H1 (cell line): ENCODE data around the gene PDE2A. TPM values are rescaled to one million over a fixed set of nuclear protein-coding genes. Genes with fewer than 3 reads are reported as not detected.

Source experiments
- CTCF ChIA-PET: fragments of 300-600 bp; sonication (Branson Sonifier 250); formaldehyde crosslinking; loops from one replicate; lab custom pipeline; 2021; ENCODE audit not compliant: partially characterized antibody; lab: Charles Lee
- POLR2A ChIA-PET: fragments of 300-600 bp; sonication (Branson Sonifier 250); formaldehyde crosslinking; loops from one replicate; lab custom pipeline; 2021; ENCODE audit warnings: inconsistent platforms; ENCODE audit not compliant: partially characterized antibody; lab: Charles Lee
- DNase-seq, 2 experiments: peaks; one replicate each; pipeline versions ENCODE4 v3.0.0 to v3.0.0-alpha.2; 2010 to 2022; ENCODE audit warnings: low spot score in 2 of 2, low read depth in 1 of 2, mixed read lengths in 1 of 2
- FAIRE-seq: peaks from 2 replicates; lab custom pipeline; 2011; peaks lifted over from hg19 to GRCh38; lab: Jason Lieb, UNC
- H2AFZ ChIP-seq: 2 replicates; pipeline ENCODE4 v1.8.1; 2012; ENCODE audit warnings: low read length, inconsistent platforms
- H2AK5ac ChIP-seq: 2 replicates; pipeline ENCODE4 v1.6.1; 2013; ENCODE audit warnings: low read depth, low read length
- H2BK120ac ChIP-seq: replicated peaks from 2 replicates; pipeline ENCODE3; 2013; ENCODE audit warnings: low read depth, low read length, inconsistent platforms
- H2BK12ac ChIP-seq: 2 replicates; pipeline ENCODE4 v1.6.1; 2013; ENCODE audit warnings: low read depth, low read length
- H2BK15ac ChIP-seq: 2 replicates; pipeline ENCODE4 v1.6.1; 2013; ENCODE audit warnings: low read length
- H2BK20ac ChIP-seq: 2 replicates; pipeline ENCODE4 v1.6.1; 2013; ENCODE audit warnings: low read length
- H2BK5ac ChIP-seq: 2 replicates; pipeline ENCODE4 v1.6.1; 2013; ENCODE audit warnings: low read depth, low read length
- H3K14ac ChIP-seq: 2 replicates; pipeline ENCODE4 v1.6.1; 2013; ENCODE audit warnings: inconsistent platforms; ENCODE audit not compliant: insufficient read length
- H3K18ac ChIP-seq: 2 replicates; pipeline ENCODE4 v1.6.1; 2013; ENCODE audit warnings: low read length; ENCODE audit errors: extremely low read depth
- H3K23ac ChIP-seq: 2 replicates; pipeline ENCODE4 v1.6.1; 2013; ENCODE audit warnings: inconsistent platforms; ENCODE audit not compliant: insufficient read length
- H3K23me2 ChIP-seq: 2 replicates; pipeline ENCODE4 v1.6.1; 2013; ENCODE audit warnings: low read depth, low read length
- H3K27ac ChIP-seq: 2 replicates; pipeline ENCODE4 v1.6.1; 2011; ENCODE audit warnings: low read depth, low read length, inconsistent platforms
- H3K27me3 ChIP-seq, 4 experiments: replicated peaks in 1 of 4; 1 replicate in 1 of 4; 2 replicates in 3 of 4; pipeline versions ENCODE4 v1.6.1 to v1.8.1; 2011 to 2013; ENCODE audit warnings: low read length in 3 of 4, mild to moderate bottlenecking in 3 of 4, inconsistent platforms in 2 of 4, mixed read lengths in 2 of 4, moderate library complexity in 1 of 4; ENCODE audit not compliant: control insufficient read depth in 3 of 4, insufficient read depth in 3 of 4; ENCODE audit errors: extremely low read depth in 1 of 4
- H3K36me3 ChIP-seq, 4 experiments: 2 replicates each; pipeline versions ENCODE4 v1.6.1 to v1.8.1; 2011 to 2013; ENCODE audit warnings: mild to moderate bottlenecking in 4 of 4, low read length in 3 of 4, moderate library complexity in 2 of 4, control low read depth in 1 of 4, inconsistent platforms in 1 of 4; ENCODE audit not compliant: insufficient read depth in 4 of 4, control insufficient read depth in 2 of 4
- H3K4ac ChIP-seq: replicated peaks from 2 replicates; pipeline ENCODE3; 2013; ENCODE audit warnings: low read length, low read depth, mixed read lengths, inconsistent platforms; ENCODE audit not compliant: insufficient read length
- H3K4me1 ChIP-seq, 4 experiments: replicated peaks in 1 of 4; 1 replicate in 1 of 4; 2 replicates in 3 of 4; pipeline versions ENCODE4 v1.6.1 to v1.8.1; 2011 to 2013; ENCODE audit warnings: low read length in 3 of 4, inconsistent platforms in 2 of 4, mixed read lengths in 1 of 4; ENCODE audit not compliant: insufficient read depth in 4 of 4, control insufficient read depth in 3 of 4
- H3K4me2 ChIP-seq, 2 experiments: 2 replicates each; pipeline versions ENCODE4 v1.6.1 to v1.8.1; 2011 to 2013; ENCODE audit warnings: low read depth in 2 of 2, low read length in 2 of 2, control low read depth in 1 of 2, inconsistent platforms in 1 of 2, mild to moderate bottlenecking in 1 of 2; ENCODE audit not compliant: insufficient read depth in 1 of 2
- H3K4me3 ChIP-seq, 4 experiments: fragments of 200-600, 300-600 bp in 1 of 4; sonication (generic), shearing (Covaris generic), sonication (Bioruptor Twin) in 1 of 4; 2 replicates each; pipeline versions ENCODE4 v1.5.1 to v1.8.1; 2011 to 2016; ENCODE audit warnings: low read length in 4 of 4, low read depth in 3 of 4, control low read depth in 2 of 4, inconsistent platforms in 2 of 4, mild to moderate bottlenecking in 2 of 4, mixed read lengths in 1 of 4, moderate library complexity in 1 of 4; ENCODE audit not compliant: insufficient read depth in 2 of 4; ENCODE audit errors: extremely low read depth in 1 of 4
- H3K56ac ChIP-seq: replicated peaks from 2 replicates; pipeline ENCODE3; 2013; ENCODE audit warnings: low read depth, mild to moderate bottlenecking, mixed read lengths, low read length, inconsistent platforms; ENCODE audit not compliant: insufficient read length
- H3K79me1 ChIP-seq: 2 replicates; pipeline ENCODE4 v1.6.1; 2013; ENCODE audit warnings: low read depth, low read length, control low read depth
- H3K79me2 ChIP-seq, 2 experiments: 2 replicates each; pipeline versions ENCODE4 v1.6.1 to v1.8.1; 2012 to 2013; ENCODE audit warnings: low read length in 2 of 2, mild to moderate bottlenecking in 2 of 2, inconsistent platforms in 1 of 2; ENCODE audit not compliant: insufficient read depth in 2 of 2, control insufficient read depth in 1 of 2
- H3K9ac ChIP-seq, 4 experiments: replicated peaks in 1 of 4; 1 replicate in 1 of 4; 2 replicates in 3 of 4; pipeline versions ENCODE4 v1.6.1 to v1.8.1; 2011 to 2013; ENCODE audit warnings: low read depth in 3 of 4, low read length in 3 of 4, control low read depth in 2 of 4, mild to moderate bottlenecking in 2 of 4, moderate library complexity in 2 of 4, inconsistent platforms in 1 of 4; ENCODE audit errors: extremely low read depth in 1 of 4
- H3K9me3 ChIP-seq, 2 experiments: 2 replicates each; pipeline versions ENCODE4 v1.6.1 to v1.8.1; 2012 to 2013; ENCODE audit warnings: mild to moderate bottlenecking in 2 of 2, moderate library complexity in 2 of 2, control low read depth in 1 of 2, inconsistent platforms in 1 of 2, low read depth in 1 of 2, low read length in 1 of 2, mixed read lengths in 1 of 2; ENCODE audit not compliant: insufficient read depth in 2 of 2
- H4K20me1 ChIP-seq, 2 experiments: replicated peaks in 1 of 2; 2 replicates each; pipeline versions ENCODE3 to v1.8.1; 2011 to 2013; ENCODE audit warnings: inconsistent platforms in 2 of 2, low read length in 2 of 2, mild to moderate bottlenecking in 1 of 2; ENCODE audit not compliant: insufficient read depth in 2 of 2, control insufficient read depth in 1 of 2
- H4K5ac ChIP-seq: 2 replicates; pipeline ENCODE4 v1.6.1; 2013; ENCODE audit warnings: low read length, low read depth, mixed read lengths, inconsistent platforms; ENCODE audit not compliant: insufficient read length
- H4K8ac ChIP-seq: 2 replicates; pipeline ENCODE4 v1.8.0; 2013; ENCODE audit warnings: mild to moderate bottlenecking, moderate library complexity, low read length, inconsistent platforms; ENCODE audit not compliant: insufficient read depth; ENCODE audit errors: extremely low read depth
- H4K91ac ChIP-seq: replicated peaks from 2 replicates; pipeline ENCODE3; 2013; ENCODE audit warnings: low read length, mixed read lengths, inconsistent platforms; ENCODE audit not compliant: insufficient read length
- CTCF ChIP-seq, 3 experiments: IDR thresholded peaks; 1 replicate in 2 of 3; 2 replicates in 1 of 3; pipeline versions ENCODE4 v1.5.1 to v1.6.1; 2011; ENCODE audit warnings: low read length in 3 of 3, mild to moderate bottlenecking in 3 of 3, inconsistent platforms in 2 of 3, low read depth in 1 of 3, moderate library complexity in 1 of 3; ENCODE audit not compliant: insufficient read depth in 1 of 3; ENCODE audit errors: control extremely low read depth in 1 of 3
- EGR1 ChIP-seq: IDR thresholded peaks from 2 replicates; pipeline ENCODE4 v1.6.1; 2011; ENCODE audit warnings: low read depth, low read length, borderline replicate concordance
- MAX ChIP-seq: IDR thresholded peaks from 2 replicates; pipeline ENCODE4 v1.6.1; 2012; ENCODE audit warnings: inconsistent platforms
- PHF8 ChIP-seq: fragments of 200-600 bp; sonication (generic); conservative IDR thresholded peaks from 2 replicates; pipeline ENCODE4 v1.7.1; 2012; ENCODE audit warnings: low read depth, mild to moderate bottlenecking, inconsistent platforms, low read length, moderate library complexity
- YY1 ChIP-seq: IDR thresholded peaks from 2 replicates; pipeline ENCODE4 v1.6.1; 2011; ENCODE audit warnings: low read depth, mild to moderate bottlenecking, low read length
- WGBS, 2 experiments: shearing (Covaris generic) in 1 of 2; methylation state at CpG; one replicate each; pipeline versions ENCODE4 v1.1.6 to v1.1.7; 2013 to 2015; ENCODE audit warnings: low lambda C conversion rate in 2 of 2, mixed read lengths in 2 of 2, inconsistent platforms in 1 of 2, low coverage in 1 of 2, missing lambda C conversion rate in 1 of 2; ENCODE audit not compliant: insufficient replicate concordance in 2 of 2, insufficient coverage in 1 of 2, insufficient read length in 1 of 2; ENCODE audit errors: extremely low coverage in 1 of 2, missing lambda C conversion rate in 1 of 2; 5-methylcytosine and 5-hydroxymethylcytosine counted together
- polyA plus RNA-seq, 7 experiments: library from polyadenylated mRNA; depleted of rRNA in 3 of 7; stranded (reverse) in 5 of 7; unstranded in 2 of 7; fragments of >200 nt in 5 of 7; fragments of 200-250 nt in 2 of 7; gene quantifications; 1 replicate in 5 of 7; 2 replicates in 1 of 7; 4 replicates in 1 of 7; pipeline versions ENCODE4 v1.2.1 to v1.2.3, GENCODE V29; 2011 to 2013; ENCODE audit warnings: missing spikeins in 2 of 7, mixed read lengths in 2 of 7
- total RNA-seq: library from RNA; stranded (reverse); fragmentation: NEBNext Ultra II Directional; extraction: Animal tissue kit (Norgen Biotek cat#: 25700); gene quantifications from 2 replicates; pipeline ENCODE4 v1.2.1, GENCODE V29; 2021
- TF ChIP-seq, protein P1 (sequence below): IDR thresholded peaks from 2 replicates; pipeline ENCODE4 v1.6.1; 2012; ENCODE audit warnings: inconsistent platforms

PDE2A gene
- total and polyA plus RNA-seq, 2 of the 8 experiments (the other 6 are each of a cell fraction or from before 2014, with no cell fraction given): 3.4 to 7.1 TPM

GRCh38 chr11:72585762-72586311 is 88.4 kb downstream of the PDE2A start:
- peaks cover 0 to 7% (median 3%) of the 10 kb centered on the region in 4 experiments; a peak in 4 of 7 replicates for H3K4me1 ChIP-seq
- H3K27ac ChIP-seq: no peak overlapping the region
- H2AFZ ChIP-seq: no peak overlapping the region; the same call in 1 of the 2 replicates
- CTCF ChIA-PET: interaction anchor here (0.7 to 14.6 kb wide), 19 partner anchors 9 to 337 kb away, joined by 3 to 552 read pairs (median 12); partner anchors contain the start of genes ATG16L2 and PDE2A
- H4K5ac ChIP-seq: no peak overlapping the region
- no peak overlapping the region for H3K4me2 ChIP-seq
- H4K20me1 ChIP-seq: peaks cover 0 to 1% of the 10 kb centered on the region in 2 experiments
- peaks cover 8% of the 10 kb centered on the region; the same call in 1 of the 2 replicates for H3K23me2 ChIP-seq
- DNase-seq (peak in 1 of 2 experiments; percentile 82), FAIRE-seq (peak; percentile 94)
- H2BK20ac ChIP-seq: no peak overlapping the region
- no peak overlapping the region for H3K14ac ChIP-seq
- peak overlapping the region; percentile 92; the same call in 1 of the 2 replicates for H2BK15ac ChIP-seq
- H3K79me1 ChIP-seq: no peaks in the 10 kb centered on the region
- no peak overlapping the region for H2BK120ac ChIP-seq
- H3K36me3 ChIP-seq: no peaks in the 10 kb centered on the region
- no peak overlapping the region for H3K18ac ChIP-seq
- H3K23ac ChIP-seq: no peak overlapping the region
- peaks cover 24 to 73% (median 57%) of the 10 kb centered on the region in 4 experiments for H3K27me3 ChIP-seq
- H3K9ac ChIP-seq: no peak overlapping the region
- POLR2A ChIA-PET: interaction anchor here (0.8 to 1.7 kb wide), 3 partner anchors 90 to 95 kb away, joined by 3 read pairs; no protein-coding TSS in a partner anchor
- 21% methylated on average over 15 of the region's 15 CpGs; no CpG with 5 or more reads in 1 of the 2 experiments for WGBS, 2 experiments
- H3K4ac ChIP-seq: no peak overlapping the region
- no peaks in the 10 kb centered on the region for H3K9me3 ChIP-seq
- no peak overlapping the region for H3K4me3 ChIP-seq
- no peak overlapping the region for H3K56ac ChIP-seq
- H4K91ac ChIP-seq: no peak overlapping the region
- no peak overlapping the region for H2AK5ac ChIP-seq
- H2BK12ac ChIP-seq: peak overlapping the region; percentile 87; the same call in 1 of the 2 replicates
- H4K8ac ChIP-seq: peak overlapping the region; percentile 74
- H3K79me2 ChIP-seq: no peaks in the 10 kb centered on the region
- H2BK5ac ChIP-seq: no peak overlapping the region
- TF ChIP-seq PHF8 (no peak), YY1 (0 out of 2 replicates have a peak, but pooled peaks have one; percentile 23), CTCF (IDR thresholded peaks at IDR 0.05; ENCODE audit: control extremely low read depth in 1 of 3, insufficient read depth in 1 of 3, low read depth in 1 of 3, low read length in 3 of 3) (peak; percentile 84 to 94 (median 90)), MAX (peak; percentile 56; the same call in 1 of the 2 replicates), EGR1 (no peak)
- TF ChIP-seq, protein P1, sequence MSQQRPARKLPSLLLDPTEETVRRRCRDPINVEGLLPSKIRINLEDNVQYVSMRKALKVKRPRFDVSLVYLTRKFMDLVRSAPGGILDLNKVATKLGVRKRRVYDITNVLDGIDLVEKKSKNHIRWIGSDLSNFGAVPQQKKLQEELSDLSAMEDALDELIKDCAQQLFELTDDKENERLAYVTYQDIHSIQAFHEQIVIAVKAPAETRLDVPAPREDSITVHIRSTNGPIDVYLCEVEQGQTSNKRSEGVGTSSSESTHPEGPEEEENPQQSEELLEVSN: peak; percentile 40; the same call in 1 of the 2 replicates
